ENCODE results near the gene BBLN.
"Not testable (repeated sequence)": the region's sequence is repeated elsewhere in the genome, so short reads cannot be mapped to it uniquely, and the experiment has no call there.

BBLN gene

GRCh38 chr9:128159784-128160602 is at the start of gene BBLN:
TSS of gene BBLN (plus strand) at chr9:128160265. CDS start at chr9:128160408, 143 bp downstream.
- DNase-seq: peak; percentile 80

- DNase-seq: not testable (repeated sequence)
Observed at GRCh38 chr9:128111726-128112125, 48.3 kb upstream of the BBLN start.

- no peak for DNase-seq
Observed at GRCh38 chr9:128113526-128114325, 46.3 kb upstream of the BBLN start.

- DNase-seq: no peak
Observed at GRCh38 chr9:128114326-128115186, 45.5 kb upstream of the BBLN start.

- no peak for DNase-seq
Observed at GRCh38 chr9:128115187-128116103, 44.6 kb upstream of the BBLN start.

GRCh38 chr9:128116104-128117083 is 43.7 kb upstream of the BBLN start:
- no peak for DNase-seq

GRCh38 chr9:128117613-128118471 is 42.2 kb upstream of the BBLN start:
- DNase-seq: peak; percentile 76

- no peak for DNase-seq
Observed at GRCh38 chr9:128118472-128118857, 41.6 kb upstream of the BBLN start.

- no peak for DNase-seq
Observed at GRCh38 chr9:128118971-128119665, 40.9 kb upstream of the BBLN start.

GRCh38 chr9:128120061-128120740 is 39.9 kb upstream of the BBLN start:
- DNase-seq: no peak

- DNase-seq: no peak
Observed at GRCh38 chr9:128120741-128121465, 39.2 kb upstream of the BBLN start.

GRCh38 chr9:128121466-128121810 is 38.6 kb upstream of the BBLN start:
- DNase-seq: no peak

- DNase-seq: no peak
Observed at GRCh38 chr9:128121924-128122808, 37.9 kb upstream of the BBLN start.

GRCh38 chr9:128122809-128123175 is 37.3 kb upstream of the BBLN start:
- DNase-seq: no peak

GRCh38 chr9:128123451-128124080 is 36.5 kb upstream of the BBLN start:
- DNase-seq: no peak

- no peak for DNase-seq
Observed at GRCh38 chr9:128124451-128124850, 35.6 kb upstream of the BBLN start.

All from NCI-H1048 (cell line).